Measurements from ENCODE around the gene DCDC2C. TPM values are rescaled to one million over a fixed set of nuclear protein-coding genes. Genes with fewer than 3 reads are reported as not detected.
A peak's percentile ranks its signal among the peaks of the same experiment; 100 is the strongest.

DCDC2C gene
- total RNA-seq, 2 donors from 2014 or later = not detected

GRCh38 chr2:3784731-3785130 is 81.4 kb downstream of the DCDC2C start:
- Histone ChIP-seq H3K4me1 (ENCODE audit: control insufficient read depth, insufficient read depth, low read length) (no peaks in the 10 kb centered on the region), H3K36me3 (ENCODE audit: control insufficient read depth, insufficient read depth, low read length) (no peaks in the 10 kb centered on the region), H3K4me3 (ENCODE audit: low read length) (no peak overlapping the region), H3K9ac (ENCODE audit: extremely low read depth, low read length, poor library complexity, severe bottlenecking) (no peak overlapping the region), H3K27ac (ENCODE audit: low read depth, low read length) (no peak overlapping the region), H3K27me3 (ENCODE audit: control insufficient read depth, insufficient read depth, low read length, poor library complexity, severe bottlenecking) (no peaks in the 10 kb centered on the region), H3K9me3 (ENCODE audit: control insufficient read depth, low read length) (no peaks in the 10 kb centered on the region)
- Mint-ChIP-seq H3K27me3 (ENCODE audit: insufficient read depth) (no peaks in the 10 kb centered on the region), H3K36me3 (ENCODE audit: low read depth) (no peaks in the 10 kb centered on the region), H3K9me3 (no peaks in the 10 kb centered on the region), H3K4me3 (no peak overlapping the region), H3K27ac (no peak overlapping the region), H3K4me1 (peaks cover 3% of the 10 kb centered on the region)
- TF ChIP-seq CTCF (conservative IDR thresholded peaks at IDR 0.05) = no peak
- 87 to 89% methylated on average over 4 of the region's 4 CpGs for WGBS, 2 experiments (ENCODE audit: insufficient coverage in 1 of 2, insufficient read length in 1 of 2)
- no peak for DNase-seq

GRCh38 chr2:3785220-3785889 is 82.0 kb downstream of the DCDC2C start:
- H3K9me3 Mint-ChIP-seq = no peaks in the 10 kb centered on the region
- no peaks in the 10 kb centered on the region for H3K27me3 Mint-ChIP-seq (ENCODE audit: insufficient read depth)
- Histone ChIP-seq H3K36me3 (ENCODE audit: control insufficient read depth, insufficient read depth, low read length) (no peaks in the 10 kb centered on the region), H3K9ac (ENCODE audit: extremely low read depth, low read length, poor library complexity, severe bottlenecking) (no peak overlapping the region), H3K4me3 (ENCODE audit: low read length) (no peak overlapping the region), H3K27me3 (ENCODE audit: control insufficient read depth, insufficient read depth, low read length, poor library complexity, severe bottlenecking) (no peaks in the 10 kb centered on the region), H3K9me3 (ENCODE audit: control insufficient read depth, low read length) (no peaks in the 10 kb centered on the region), H3K4me1 (ENCODE audit: control insufficient read depth, insufficient read depth, low read length) (no peaks in the 10 kb centered on the region), H3K27ac (ENCODE audit: low read depth, low read length) (no peak overlapping the region)
- peaks cover 3% of the 10 kb centered on the region for H3K4me1 Mint-ChIP-seq
- no peak overlapping the region for H3K4me3 Mint-ChIP-seq
- peak; percentile 38 for TF ChIP-seq CTCF (conservative IDR thresholded peaks at IDR 0.05)
- peak; percentile 64 for DNase-seq
- H3K36me3 Mint-ChIP-seq (ENCODE audit: low read depth) = no peaks in the 10 kb centered on the region
- 87 to 92% methylated on average over 9 to 15 of the region's 15 CpGs for WGBS, 2 experiments (ENCODE audit: insufficient coverage in 1 of 2, insufficient read length in 1 of 2)
- H3K27ac Mint-ChIP-seq = no peak overlapping the region

DNA sequence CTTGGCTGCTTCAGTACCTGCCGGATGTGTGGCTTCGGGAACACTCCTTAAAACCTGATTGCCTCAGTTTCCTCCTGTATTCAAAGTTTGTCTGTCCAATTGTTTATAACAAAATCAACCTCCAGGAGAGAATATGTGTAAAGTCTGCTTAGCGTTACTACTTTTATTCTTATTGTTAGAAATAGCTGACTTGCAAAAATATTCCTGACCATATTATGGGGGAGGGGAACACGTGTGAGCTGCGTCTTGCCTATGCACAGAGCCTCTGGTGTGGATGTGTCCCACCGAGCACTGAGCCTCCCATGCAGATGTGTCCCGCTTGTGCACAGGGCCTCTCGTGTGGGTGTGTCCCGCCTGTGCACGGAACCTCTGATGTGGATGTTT is 82.5 kb downstream of the DCDC2C start:
- Mint-ChIP-seq H3K27ac (no peak overlapping the region), H3K27me3 (ENCODE audit: insufficient read depth) (no peaks in the 10 kb centered on the region), H3K36me3 (ENCODE audit: low read depth) (no peaks in the 10 kb centered on the region), H3K4me1 (no peaks in the 10 kb centered on the region), H3K9me3 (no peaks in the 10 kb centered on the region), H3K4me3 (no peak overlapping the region)
- WGBS, 2 experiments (ENCODE audit: insufficient coverage in 1 of 2, insufficient read length in 1 of 2) = 93 to 97% methylated on average over 5 to 10 of the region's 10 CpGs
- no peak overlapping the region for H3K27ac ChIP-seq (ENCODE audit: low read depth, low read length)
- TF ChIP-seq CTCF (conservative IDR thresholded peaks at IDR 0.05) = no peak
- no peaks in the 10 kb centered on the region for H3K27me3 ChIP-seq (ENCODE audit: control insufficient read depth, insufficient read depth, low read length, poor library complexity, severe bottlenecking)
- H3K9me3 ChIP-seq (ENCODE audit: control insufficient read depth, low read length) = no peaks in the 10 kb centered on the region
- no peaks in the 10 kb centered on the region for H3K4me1 ChIP-seq (ENCODE audit: control insufficient read depth, insufficient read depth, low read length)
- no peak overlapping the region for H3K4me3 ChIP-seq (ENCODE audit: low read length)
- no peaks in the 10 kb centered on the region for H3K36me3 ChIP-seq (ENCODE audit: control insufficient read depth, insufficient read depth, low read length)
- no peak overlapping the region for H3K9ac ChIP-seq (ENCODE audit: extremely low read depth, low read length, poor library complexity, severe bottlenecking)
- DNase-seq = peak; percentile 22
